Measurements from ENCODE around the gene GPANK1.

GPANK1 gene

GRCh38 chr6:31620586-31621319 is 44.0 kb downstream of the GPANK1 start, which contains the start of gene PRRC2A:
Gene PRRC2A, plus strand, starts transcription at chr6:31620715. Its CDS starts 2,075 bp downstream, at chr6:31622790.
- DNase-seq (ENCODE audit: low read depth in 3 of 3): peak in 2 of 3 experiments; percentile 65 to 96

- peak; percentile 94 to 97 (median 96) for DNase-seq (ENCODE audit: low read depth in 3 of 3)
These were observed 44.8 kb downstream of the GPANK1 start for GRCh38 chr6:31619805-31620585.

- DNase-seq (ENCODE audit: low read depth in 3 of 3): no peak
These were observed 47.8 kb downstream of the GPANK1 start for GRCh38 chr6:31617010-31617409.

- DNase-seq (ENCODE audit: low read depth in 3 of 3): peak in 1 of 3 experiments; percentile 29
These were observed 49.0 kb downstream of the GPANK1 start for GRCh38 chr6:31615748-31616147.

- no peak for DNase-seq (ENCODE audit: low read depth in 3 of 3)
These were observed 49.9 kb downstream of the GPANK1 start, which contains the start of gene AIF1 for GRCh38 chr6:31614684-31615578. Gene AIF1, plus strand, starts transcription at chr6:31615234. Its CDS starts 96 bp downstream, at chr6:31615330.

- DNase-seq (ENCODE audit: low read depth in 3 of 3): no peak
These were observed 50.6 kb downstream of the GPANK1 start for GRCh38 chr6:31614075-31614619.
